GM12865 (cell line): ENCODE results near the gene DELE1.
A peak's percentile ranks its signal among the peaks of the same experiment; 100 is the strongest.

ENCODE experiments used
- DNase-seq: peaks from one replicate; pipeline ENCODE4 v3.0.0; 2010; ENCODE audit warnings: low read depth
- H3K4me3 ChIP-seq: 2 replicates; pipeline ENCODE4 v1.5.1; 2011; ENCODE audit warnings: mild to moderate bottlenecking, low read depth, low read length, control low read depth
- CTCF ChIP-seq: IDR thresholded peaks from 2 replicates; pipeline ENCODE4 v1.5.1; 2011; ENCODE audit warnings: low read length, control low read depth, low read depth, inconsistent platforms; ENCODE audit not compliant: insufficient read depth; ENCODE audit errors: missing control alignments

The DELE1 gene

GRCh38 chr5:141966275-141966962, 42.7 kb downstream of the DELE1 start:
- no peak overlapping the region for H3K4me3 ChIP-seq
- TF ChIP-seq CTCF = no peak
- DNase-seq = no peak

DNA sequence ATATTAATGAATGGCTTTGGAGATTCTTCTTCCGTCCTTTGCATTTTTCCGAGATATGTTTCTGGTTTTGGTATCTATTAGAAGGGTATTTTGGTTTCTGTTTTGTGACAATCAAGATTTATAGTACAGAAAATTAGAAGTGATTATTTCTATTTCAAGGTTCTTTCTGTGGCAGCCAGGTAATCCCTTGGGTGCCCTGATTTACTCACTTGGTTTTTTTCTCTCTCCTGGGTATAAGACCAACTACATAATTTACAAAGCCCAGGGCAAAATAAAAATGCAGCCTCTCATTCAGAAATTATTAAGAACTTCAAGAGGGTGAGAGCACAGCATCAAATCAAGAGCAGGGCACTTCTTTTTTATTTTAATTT, 43.3 kb downstream of the DELE1 start:
- no peak overlapping the region for H3K4me3 ChIP-seq
- no peak for TF ChIP-seq CTCF
- DNase-seq = no peak

DNA sequence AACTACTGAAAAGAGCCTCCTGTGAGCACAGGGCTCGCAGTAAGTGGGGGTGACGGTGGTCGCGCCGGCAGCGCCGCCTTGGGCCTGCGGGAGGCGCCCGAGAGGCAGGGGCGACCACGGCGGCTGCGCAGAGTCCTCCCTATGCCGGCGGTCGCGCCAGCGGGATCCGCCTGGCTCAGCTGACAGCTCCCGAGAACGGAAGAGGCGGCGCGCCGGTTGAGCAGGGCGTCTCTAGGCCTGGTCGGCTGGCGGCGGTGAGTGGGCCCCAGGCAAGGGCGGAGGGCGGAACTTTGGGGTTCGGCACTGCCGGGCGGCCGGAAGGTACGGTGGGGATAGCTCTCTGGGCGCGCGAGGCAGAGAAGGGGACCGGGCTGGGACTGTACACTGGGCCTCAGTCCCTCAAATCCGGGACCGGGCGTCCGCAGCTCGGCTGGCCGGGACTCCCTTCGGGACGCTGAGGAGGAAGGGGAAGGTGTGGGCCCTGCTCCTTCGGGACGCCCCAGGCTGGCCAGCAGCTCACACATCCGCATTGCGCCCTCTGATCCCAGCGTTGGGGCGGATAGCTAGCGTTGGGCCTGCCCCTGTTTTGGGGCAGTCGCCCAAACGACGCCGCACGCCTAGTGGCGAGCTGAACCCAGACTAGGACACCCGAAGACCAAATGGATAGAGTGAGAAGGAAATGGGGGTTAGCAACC, 45.4 kb downstream of the DELE1 start, which contains the start of gene RNF14:
RNF14 (plus strand) TSS at position 192 of the 695 bp plus-strand sequence. CDS start 4,484 bp downstream, outside the sequence.
- peak; percentile 98 for TF ChIP-seq CTCF
- peak within 1 kb of the TSS; percentile 88 for H3K4me3 ChIP-seq
- peak; percentile 98 for DNase-seq

DNA sequence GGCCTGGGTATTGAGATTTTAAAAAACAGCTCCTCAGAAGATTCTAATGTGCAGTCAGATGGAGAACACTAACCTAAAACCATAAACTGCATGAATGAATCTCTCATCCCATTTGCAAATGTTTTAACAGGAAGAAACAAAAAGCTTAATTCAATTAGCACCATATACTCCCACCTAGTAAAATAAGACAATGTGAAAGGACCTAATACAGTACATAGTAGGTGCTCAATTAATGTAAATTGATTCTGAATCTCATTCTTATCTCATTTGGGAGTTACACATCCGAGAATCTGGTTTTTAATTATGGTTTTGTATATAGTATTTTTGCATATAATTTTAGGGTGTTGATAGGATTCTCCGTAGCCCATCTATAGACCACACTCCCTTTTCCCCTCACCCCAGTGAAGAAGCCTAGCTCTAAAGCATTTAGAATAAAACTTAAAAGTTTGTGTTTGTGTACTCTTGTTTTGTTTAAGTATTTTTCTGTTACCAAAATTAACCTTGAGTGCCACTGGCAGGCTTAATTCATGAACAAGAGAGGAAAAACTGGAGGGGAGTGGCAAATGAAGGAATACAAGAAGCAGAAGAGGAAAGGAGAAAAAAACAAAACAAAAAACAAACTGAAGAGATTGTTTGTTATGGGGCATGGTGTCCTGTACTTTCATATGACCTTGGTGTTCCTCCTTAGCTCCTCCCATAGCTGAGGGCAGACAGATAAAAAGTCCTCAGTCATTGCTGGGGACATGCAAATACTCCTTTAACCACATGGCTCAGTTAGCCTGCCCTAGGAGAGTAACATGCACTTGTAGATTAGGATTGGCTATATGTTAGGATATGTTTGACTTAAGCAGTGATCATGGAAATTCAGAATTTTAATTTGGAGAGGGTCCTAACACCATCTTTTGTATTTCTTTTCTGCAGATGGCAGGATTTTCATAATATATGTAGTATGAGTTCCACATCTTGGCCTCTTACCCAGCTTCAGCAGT, 46.4 kb downstream of the DELE1 start:
- peak; percentile 86 for DNase-seq
- no peak for TF ChIP-seq CTCF
- H3K4me3 ChIP-seq = peak overlapping the region; percentile 88

GRCh38 chr5:141973871-141974595, 50.4 kb downstream of the DELE1 start:
- DNase-seq = no peak
- no peak for TF ChIP-seq CTCF
- H3K4me3 ChIP-seq = no peak overlapping the region

DNA sequence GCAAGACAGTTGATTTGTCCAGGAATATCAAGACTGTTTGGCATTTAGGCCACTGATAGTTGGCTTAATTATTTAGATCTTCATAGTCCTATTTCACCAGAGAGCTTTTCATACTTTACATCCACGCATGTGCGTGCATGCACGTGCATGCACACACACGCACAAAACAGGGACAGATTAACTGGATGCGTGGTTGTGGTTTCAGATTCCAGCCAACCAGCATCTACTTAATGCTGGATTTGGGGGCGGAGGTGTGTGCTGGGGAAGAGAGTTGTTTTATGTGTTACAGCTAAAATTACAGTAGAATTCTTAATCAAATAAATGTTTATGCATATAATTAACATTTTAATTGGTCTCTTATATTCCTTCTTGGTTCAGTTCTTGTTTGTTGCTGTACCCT, 52.5 kb downstream of the DELE1 start:
- no peak overlapping the region for H3K4me3 ChIP-seq
- TF ChIP-seq CTCF = no peak
- no peak for DNase-seq
